Measurements from ENCODE around the gene GRIP2.

GRIP2 gene

DNA sequence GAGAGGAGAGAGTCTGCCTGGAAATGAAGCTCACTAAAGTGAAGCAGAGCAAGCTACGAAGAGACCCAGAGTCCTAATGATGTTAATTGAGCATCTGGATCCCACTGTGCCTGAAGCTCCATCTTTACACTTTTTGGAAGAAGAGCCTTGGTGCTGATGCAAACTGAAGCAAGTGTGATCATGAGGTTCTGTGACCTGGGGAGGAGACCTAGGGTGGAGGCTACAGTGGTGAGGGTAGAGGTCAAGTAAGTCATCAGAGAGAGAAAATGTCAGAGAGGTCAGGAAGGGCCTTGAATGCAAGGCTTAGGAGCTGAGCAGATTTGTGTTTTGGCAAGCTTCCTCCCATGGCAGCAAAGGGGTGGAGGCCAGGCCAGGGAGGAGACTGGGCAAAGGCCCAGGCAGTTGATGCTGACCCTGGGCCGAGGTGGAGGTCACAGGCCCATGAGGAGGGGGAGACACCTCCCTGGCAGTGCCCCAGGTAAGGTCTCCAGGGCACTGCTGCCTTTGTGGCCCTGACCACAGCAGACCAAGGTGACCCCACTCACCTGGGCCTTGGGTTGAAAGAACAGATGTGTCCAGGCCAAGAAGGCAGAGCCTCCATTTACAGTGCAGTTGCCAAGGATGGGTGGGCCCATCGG is 1.6 kb downstream of the GRIP2 start:
- DNase-seq (ENCODE audit: low spot score) = no peak

GRCh38 chr3:14537590-14538450 is 2.3 kb downstream of the GRIP2 start:
- DNase-seq (ENCODE audit: low spot score) = no peak

DNA sequence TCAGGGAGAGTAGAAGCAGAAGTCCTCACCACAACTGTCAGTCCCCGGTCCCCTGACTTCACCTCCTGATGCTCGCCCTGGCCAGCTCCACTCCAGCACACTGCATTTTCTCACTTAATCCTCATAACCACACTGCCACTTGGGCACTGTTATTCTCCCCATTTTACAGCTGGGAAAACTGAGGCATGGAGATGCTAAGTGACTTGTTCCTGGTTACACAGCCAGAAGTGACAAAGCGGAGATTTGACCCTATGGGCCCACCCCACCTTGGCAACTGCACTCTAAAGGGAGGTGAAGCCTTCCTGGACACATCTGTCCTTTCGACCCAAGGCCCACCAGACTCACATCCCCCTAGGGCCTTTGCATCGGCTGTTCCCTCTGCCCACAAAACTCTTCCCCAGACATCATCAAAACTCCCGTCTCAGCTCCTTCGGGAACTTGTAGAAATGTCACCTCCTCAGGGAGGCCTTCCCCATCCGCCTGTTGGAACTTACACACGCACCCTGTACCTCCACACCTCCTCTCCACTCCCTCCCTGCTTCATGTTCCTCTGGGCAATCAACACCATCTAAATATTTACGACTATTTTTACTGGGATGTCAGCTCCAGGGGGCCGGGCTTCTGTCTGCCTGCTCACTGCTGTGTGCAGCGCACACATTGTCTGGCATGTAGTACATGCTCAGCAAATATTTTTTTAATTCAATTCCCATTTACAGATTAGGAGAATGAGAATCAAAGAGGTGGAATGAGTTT is 3.1 kb downstream of the GRIP2 start:
- DNase-seq (ENCODE audit: low spot score) = no peak

- DNase-seq (ENCODE audit: low spot score) = no peak
Observed at GRCh38 chr3:14536055-14536815, 3.9 kb downstream of the GRIP2 start.

- DNase-seq (ENCODE audit: low spot score) = no peak
Observed at GRCh38 chr3:14535616-14536015, 4.5 kb downstream of the GRIP2 start.

DNA sequence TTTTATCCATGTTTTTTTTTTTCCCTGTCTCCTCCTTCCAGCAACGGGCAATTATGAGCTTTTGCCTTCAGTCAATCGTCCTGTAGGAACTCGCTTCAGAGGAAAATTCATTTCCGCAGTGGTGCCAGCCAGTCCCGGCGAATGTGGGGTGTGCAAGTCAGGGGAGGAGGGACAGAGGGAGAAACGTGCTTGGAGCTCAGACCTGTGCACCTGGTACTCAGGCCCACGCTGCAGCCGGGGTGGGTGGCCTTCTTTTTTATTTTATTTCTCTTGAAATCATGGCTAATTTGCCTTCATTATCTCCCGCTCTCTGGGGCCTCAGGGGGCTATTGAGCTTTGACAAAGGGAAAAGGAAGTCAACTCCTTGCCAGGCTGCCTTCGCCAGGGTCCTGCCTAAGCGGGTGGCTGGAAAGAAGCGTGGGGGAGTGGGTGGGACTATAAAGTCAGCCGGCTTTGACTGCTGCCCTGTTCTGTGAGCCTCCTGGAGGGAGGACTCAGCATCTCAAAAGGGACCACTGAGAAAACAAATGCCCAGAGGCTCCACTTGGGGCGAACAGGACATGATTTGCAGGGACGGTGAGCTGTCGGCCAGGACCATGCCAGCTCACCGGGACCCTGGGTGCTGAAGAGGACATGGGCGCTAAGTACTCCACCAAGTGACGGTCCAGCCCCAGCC is 5.5 kb downstream of the GRIP2 start:
- DNase-seq (ENCODE audit: low spot score) = no peak

DNA sequence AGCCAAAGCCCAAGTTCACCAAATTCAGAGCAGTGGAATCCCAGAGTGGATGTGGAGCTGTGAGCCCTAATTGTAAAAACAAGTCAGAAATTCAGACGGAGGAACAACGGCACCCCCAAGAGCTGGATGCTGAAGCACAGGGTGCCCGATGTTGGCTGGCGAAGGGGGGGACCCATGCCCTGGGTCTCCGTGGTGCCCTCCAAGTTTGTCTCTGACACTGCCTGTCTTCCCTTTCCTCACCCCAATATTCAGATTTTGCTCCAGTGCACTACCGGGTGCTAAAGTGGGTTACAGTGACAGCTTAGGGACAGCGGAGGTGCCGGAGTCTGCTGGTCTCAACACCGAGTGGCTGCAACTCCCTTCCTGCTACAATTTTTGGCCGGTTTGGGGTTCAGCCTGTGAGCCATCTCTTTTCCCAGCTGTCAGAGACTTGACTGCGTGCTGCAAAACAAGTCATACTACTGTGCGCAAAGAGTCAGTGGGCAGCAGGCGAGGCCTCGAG is 6.6 kb downstream of the GRIP2 start:
- no peak for DNase-seq (ENCODE audit: low spot score)

DNA sequence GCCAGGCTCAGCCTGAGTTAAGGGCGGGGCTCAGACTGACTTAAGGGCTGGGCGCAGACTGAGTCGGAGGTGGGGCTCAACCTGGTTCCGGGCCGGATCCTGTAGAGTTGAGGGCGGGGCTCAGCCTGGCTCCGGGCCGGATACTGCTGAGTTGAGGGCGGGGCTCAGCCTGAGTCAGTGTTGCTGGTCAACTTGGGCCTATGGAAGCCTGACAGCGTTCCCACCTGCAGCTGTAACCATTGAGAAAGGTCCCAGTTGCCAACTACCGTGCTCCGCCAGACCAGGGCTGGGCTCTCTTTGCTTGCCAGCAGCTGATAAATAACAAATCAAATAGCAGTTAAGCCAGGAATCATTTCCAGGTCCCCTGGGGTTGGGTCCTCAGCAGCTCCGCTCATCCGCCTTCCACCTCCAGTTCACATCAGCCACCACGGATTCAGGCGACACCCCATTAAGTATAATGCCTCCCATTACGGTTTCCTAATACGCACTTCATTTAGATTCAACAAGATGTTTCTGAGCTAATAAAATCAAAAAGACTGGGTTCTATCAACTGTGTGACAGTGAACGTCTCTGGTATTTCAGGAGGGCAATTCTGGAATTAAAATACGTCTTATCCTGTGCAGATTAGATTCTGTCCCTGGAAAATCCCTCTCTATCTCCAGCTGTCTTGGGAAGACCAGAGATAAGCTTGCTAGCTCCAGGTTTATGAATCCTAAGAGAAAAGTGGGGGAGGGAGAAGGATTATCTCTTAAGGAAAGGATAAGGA is 7.3 kb downstream of the GRIP2 start:
- no peak for DNase-seq (ENCODE audit: low spot score)

DNA sequence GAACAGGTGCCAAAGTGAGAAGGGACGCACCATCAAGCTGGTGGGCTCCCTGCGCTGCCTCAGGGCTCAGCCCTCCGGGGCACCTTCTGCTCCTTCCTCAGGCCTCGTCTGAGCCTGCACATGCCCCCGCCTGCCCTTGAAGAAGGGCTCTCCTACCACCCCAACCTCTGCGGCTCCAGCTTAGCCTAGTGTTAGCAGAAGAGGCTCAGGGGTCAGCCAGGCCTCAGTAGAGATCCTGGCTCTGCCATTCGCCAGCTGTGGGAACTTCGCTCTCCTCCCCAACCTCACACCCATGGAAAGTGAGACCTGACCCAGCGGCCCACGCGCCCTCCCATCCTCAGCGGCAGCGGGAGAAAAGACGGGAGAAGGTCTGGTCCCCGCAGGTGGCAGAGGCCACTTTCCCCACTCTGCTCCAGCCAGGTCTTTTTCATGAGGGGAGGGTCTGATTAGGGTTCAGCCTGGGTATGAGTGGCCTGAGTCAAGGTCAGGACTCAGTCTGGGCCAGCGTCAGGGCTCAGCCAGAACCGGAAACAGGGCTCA is 8.2 kb downstream of the GRIP2 start:
- no peak for DNase-seq (ENCODE audit: low spot score)

DNA sequence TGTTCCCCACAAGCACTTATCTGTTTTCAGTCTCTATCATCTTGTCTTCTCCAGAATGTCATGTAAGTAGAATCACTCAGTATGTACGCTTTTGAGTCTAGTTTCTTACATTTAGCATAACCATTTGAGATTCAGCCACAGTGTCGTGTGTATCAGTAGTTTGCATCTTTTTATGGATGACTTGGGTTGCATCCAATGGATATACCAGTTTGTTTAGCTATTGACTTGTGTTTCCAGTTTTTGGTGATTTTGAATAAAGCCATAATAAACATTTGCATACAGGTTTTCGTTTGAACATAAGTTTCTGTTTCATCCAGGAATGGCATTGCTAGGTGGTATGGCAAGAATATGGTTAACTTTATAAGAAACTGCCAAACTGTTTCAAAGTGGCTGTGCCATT is 12.1 kb downstream of the GRIP2 start:
- DNase-seq (ENCODE audit: low spot score) = no peak

DNA sequence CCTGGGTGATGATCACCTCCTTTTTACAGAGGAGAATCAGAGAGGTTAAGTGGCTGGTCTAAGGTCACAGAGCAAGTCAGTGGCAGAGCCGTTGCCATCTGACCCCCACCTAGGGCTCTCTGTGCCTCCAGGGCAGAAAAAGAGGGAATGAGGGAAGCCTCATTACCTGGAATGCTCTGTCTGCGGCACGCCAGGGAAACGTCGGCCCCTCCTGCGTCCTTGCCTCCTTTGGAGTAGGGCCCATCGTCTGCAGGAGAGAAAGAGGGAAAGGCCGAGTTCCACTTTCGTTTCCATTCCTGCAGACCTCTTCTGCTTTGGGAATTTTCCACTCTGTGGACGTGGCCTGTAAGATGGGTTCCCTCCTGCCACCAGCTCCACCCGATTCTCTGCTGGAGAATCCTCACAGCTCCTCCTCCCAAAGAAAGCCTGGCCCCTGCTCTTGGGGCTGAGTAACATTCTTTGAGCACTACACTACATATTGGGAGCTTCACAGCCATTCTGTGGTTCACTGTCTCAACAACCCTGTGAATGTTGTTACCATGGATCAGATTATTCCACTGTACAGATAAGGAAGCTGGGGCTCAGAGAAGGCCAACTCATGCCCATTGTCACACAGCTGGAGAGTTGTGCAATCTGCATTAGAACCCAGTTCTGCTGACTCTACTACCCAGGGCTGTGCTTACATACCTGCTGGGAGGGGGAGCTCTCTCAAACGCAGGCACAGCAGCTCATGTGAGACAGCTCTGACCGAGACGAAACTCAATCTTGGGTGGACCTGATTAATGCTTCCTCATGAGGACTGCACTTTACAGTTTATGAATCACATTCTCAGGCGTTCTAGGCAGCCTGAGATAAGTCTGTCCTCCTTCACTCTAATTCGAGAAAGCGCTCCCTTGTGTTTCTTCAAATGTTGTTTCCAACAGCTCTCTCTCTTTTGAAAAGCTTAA is 14.2 kb downstream of the GRIP2 start:
- no peak for DNase-seq (ENCODE audit: low spot score)

DNA sequence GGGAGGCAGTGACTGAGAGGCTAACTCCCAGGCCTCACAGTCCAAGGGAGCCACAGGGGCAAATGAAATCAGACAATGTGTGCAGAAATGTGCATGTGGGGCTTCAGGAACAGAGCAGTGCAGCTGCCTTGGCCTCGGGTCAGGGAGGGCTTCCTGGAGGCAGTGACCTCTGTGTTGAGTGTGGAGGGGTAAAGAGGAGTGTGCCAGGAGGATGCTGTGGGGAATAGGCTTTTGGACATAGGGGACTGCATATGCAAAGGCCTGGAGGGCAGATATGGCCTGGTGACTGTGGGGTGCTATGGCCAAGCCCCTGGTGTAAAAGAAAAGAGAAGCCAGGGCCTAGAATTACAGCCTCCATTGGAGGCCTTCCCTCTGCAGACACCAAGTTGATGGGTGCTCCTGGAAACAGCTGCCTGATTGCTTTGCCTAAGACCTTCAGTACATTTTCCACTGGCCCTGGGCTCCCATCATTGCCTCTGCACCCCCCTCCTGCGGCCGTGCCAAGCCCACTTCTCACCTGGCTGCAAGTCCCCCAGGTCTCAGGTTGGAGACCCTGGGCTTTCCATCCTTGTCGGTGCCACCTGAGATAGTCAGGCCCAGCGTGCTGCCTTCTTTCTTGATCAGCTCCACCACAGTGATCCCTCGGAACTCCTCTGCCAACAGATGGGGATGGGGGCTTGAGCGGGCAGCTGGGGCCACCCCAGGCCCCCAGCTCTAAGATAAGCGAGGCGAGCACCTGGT is 15.1 kb downstream of the GRIP2 start:
- DNase-seq (ENCODE audit: low spot score) = no peak

- DNase-seq (ENCODE audit: low spot score) = no peak
Observed at GRCh38 chr3:14524311-14524711, 15.8 kb downstream of the GRIP2 start.

DNA sequence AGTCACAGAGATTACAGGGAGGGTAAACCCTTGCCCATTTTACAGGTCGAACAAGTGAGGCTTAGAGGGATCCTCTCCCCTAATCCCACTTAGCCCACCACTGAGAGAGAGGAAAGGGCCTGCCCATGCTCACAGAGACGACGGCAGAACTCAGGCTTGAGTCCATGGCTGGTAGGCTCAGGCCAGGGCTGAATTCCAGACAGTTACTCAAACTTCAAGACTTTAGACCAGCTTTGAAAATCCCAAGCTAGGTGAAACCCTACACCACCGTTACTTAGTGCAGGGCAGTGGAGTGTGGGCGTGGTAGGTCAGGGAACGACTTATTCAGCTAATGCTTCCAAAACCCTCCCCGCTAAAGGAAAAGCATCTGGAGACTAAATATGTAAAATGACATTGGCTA is 16.4 kb downstream of the GRIP2 start:
- no peak for DNase-seq (ENCODE audit: low spot score)

DNA sequence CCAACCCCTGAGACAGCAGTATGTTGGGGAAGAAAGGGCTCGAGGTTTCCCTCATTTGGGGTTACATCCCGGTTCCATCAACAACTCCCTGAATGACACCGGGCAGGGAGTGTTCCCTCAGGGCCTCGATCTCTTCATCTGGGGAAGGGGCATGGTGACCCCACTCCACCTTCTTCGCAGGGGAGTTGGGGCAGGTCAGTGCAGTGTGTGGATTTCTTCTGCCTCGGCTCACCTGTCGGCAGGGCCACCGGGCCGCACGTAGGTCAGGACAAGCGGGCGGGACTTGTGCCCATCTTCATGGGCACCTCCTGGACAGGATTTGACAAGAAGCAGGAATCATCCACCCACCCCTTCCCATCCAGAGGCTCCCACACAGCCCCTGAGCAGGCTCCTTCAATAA is 17.4 kb downstream of the GRIP2 start:
- DNase-seq (ENCODE audit: low spot score) = no peak

- no peak for DNase-seq (ENCODE audit: low spot score)
Observed at GRCh38 chr3:14522129-14522691, 17.9 kb downstream of the GRIP2 start.

DNA sequence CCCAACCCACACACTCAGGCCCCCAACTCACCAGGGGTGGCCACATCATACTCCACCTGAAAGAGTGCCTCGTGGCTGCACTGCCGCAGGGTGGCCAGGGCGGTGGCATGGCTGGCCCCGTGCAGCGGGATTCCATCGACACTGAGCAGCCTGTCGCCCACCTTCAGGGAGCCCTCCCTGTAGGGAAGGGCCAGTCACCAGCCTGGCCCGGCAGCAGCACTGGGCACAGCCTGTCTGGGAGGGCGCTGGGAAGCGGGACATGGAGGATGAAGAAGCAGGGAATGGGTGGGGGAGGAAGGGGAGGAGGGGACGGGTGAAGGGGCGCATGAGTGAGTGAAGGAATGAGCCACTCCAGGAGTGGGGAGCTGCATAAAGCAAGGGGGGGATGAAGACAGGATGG is 18.5 kb downstream of the GRIP2 start:
- no peak for DNase-seq (ENCODE audit: low spot score)

GRCh38 chr3:14520967-14521366 is 19.2 kb downstream of the GRIP2 start:
- no peak for DNase-seq (ENCODE audit: low spot score)

Data from CD4-positive, alpha-beta T cell treated with Interleukin-6 at 100 ng/mL for 8 hours (primary cell).